Measurements from ENCODE around the gene EIF3A. TPM values are rescaled to one million over a fixed set of nuclear protein-coding genes. Genes with fewer than 3 reads are reported as not detected.

Gene EIF3A
- total RNA-seq, 6 donors from 2014 or later: 90.2 to 138 (median 107) TPM

DNA sequence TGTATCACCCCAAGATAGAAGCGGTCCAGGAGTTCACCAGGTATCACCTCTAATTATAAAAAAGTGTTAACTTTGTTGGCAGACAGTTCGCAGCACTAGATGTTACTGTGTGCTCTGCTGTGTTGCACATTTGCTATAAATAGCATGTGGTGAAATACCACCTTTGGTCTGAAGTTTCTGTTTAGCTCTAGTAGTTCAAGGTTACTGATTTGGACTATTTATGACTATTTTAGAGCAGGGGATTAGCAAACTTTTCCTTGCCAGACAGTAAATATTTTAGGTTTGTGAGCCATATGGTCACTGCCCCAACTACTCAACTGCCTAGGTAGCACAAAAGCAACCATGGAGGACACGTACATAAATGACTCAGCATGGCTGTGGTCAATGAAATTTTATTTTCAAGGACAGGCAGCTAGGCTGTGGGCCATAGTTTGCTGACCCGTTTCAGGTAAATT is 39.8 kb upstream of the EIF3A start:
- no peak for ATAC-seq (ENCODE audit: low FRiP score in 2 of 2)

DNA sequence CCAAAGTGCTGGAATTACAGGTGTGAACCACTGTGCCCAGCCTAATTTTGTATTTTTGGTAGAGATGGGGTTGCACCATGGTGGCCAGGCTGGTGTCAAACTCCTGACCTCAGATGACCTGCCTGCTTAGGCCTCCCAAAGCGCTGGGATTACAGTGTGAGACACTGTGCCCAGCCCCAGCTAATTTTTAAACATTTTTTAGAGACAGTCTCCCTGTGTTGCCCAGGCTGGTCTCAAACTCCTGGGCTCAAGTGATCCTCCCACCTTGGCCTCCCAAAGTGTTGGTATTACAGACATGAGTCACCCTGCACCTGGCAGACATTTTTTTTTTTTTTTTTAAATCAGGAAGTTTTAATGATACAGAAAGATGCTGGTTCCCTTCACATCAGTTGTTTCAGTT is 38.8 kb upstream of the EIF3A start:
- H3K4me3 ChIP-seq: no peak overlapping the region
- ATAC-seq (ENCODE audit: low FRiP score in 2 of 2): no peak
- no peaks in the 10 kb centered on the region for H3K9me3 ChIP-seq
- TF ChIP-seq POLR2A (IDR thresholded peaks at IDR 0.05): no peak
- no peak for TF ChIP-seq EP300 (IDR thresholded peaks at IDR 0.05)
- no peak for TF ChIP-seq CTCF (IDR thresholded peaks at IDR 0.05)
- TF ChIP-seq POLR2AphosphoS5 (IDR thresholded peaks at IDR 0.05): no peak
- H3K36me3 ChIP-seq: peaks cover 21 to 86% (median 44%) of the 10 kb centered on the region in 4 donors
- WGBS, 2 donors: 100% methylated on average over 1 of the region's 1 CpG
- no peaks in the 10 kb centered on the region for H3K27me3 ChIP-seq
- H3K4me1 ChIP-seq: no peaks in the 10 kb centered on the region
- no peak overlapping the region for H3K27ac ChIP-seq
- no peak for DNase-seq

More for the DNA sequence above, 39.8 kb upstream of the EIF3A start:
- H3K27ac ChIP-seq: no peak overlapping the region
- H3K27me3 ChIP-seq: no peaks in the 10 kb centered on the region
- 69 to 83% methylated on average over 4 of the region's 4 CpGs for WGBS, 2 donors
- H3K4me3 ChIP-seq: no peak overlapping the region
- DNase-seq: no peak
- H3K9me3 ChIP-seq: no peaks in the 10 kb centered on the region
- TF ChIP-seq CTCF (IDR thresholded peaks at IDR 0.05): no peak
- no peak for TF ChIP-seq POLR2A (IDR thresholded peaks at IDR 0.05)
- TF ChIP-seq EP300 (IDR thresholded peaks at IDR 0.05): no peak
- TF ChIP-seq POLR2AphosphoS5 (IDR thresholded peaks at IDR 0.05): no peak
- H3K36me3 ChIP-seq: peaks cover 24 to 90% (median 44%) of the 10 kb centered on the region in 4 donors
- H3K4me1 ChIP-seq: no peaks in the 10 kb centered on the region

DNA sequence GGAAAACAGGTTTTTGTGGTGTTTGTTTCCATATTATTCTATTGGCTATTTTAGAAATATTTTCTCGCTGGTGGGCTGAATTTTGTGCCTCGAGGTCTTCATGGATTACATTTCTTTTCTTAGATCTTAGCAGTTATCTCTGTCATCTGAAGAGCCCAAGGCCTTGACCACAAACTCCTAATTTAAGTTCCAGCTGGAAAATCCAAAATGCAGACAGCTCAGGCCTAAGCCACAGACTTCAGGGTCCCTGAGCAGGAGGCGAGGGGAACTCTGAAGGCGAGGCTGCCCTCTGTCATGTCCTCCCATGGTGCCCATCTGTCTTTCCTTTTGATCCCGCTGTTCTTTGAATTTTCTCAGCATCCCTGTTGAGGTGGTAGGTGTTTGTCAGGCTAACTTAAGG is 37.6 kb upstream of the EIF3A start:
- 93 to 97% methylated on average over 5 of the region's 5 CpGs for WGBS, 2 donors
- H3K36me3 ChIP-seq: peaks cover 21 to 86% (median 40%) of the 10 kb centered on the region in 4 donors
- H3K27me3 ChIP-seq: no peaks in the 10 kb centered on the region
- no peak for ATAC-seq (ENCODE audit: low FRiP score in 2 of 2)
- no peaks in the 10 kb centered on the region for H3K4me1 ChIP-seq
- no peak overlapping the region for H3K27ac ChIP-seq
- DNase-seq: no peak
- H3K4me3 ChIP-seq: no peak overlapping the region
- H3K9me3 ChIP-seq: no peaks in the 10 kb centered on the region
- TF ChIP-seq EP300 (IDR thresholded peaks at IDR 0.05): no peak
- TF ChIP-seq POLR2A (IDR thresholded peaks at IDR 0.05): no peak
- no peak for TF ChIP-seq CTCF (IDR thresholded peaks at IDR 0.05)
- TF ChIP-seq POLR2AphosphoS5 (IDR thresholded peaks at IDR 0.05): no peak

- no peaks in the 10 kb centered on the region for H3K9me3 ChIP-seq
- no peak overlapping the region for H3K4me3 ChIP-seq
- no peaks in the 10 kb centered on the region for H3K27me3 ChIP-seq
- H3K27ac ChIP-seq: no peak overlapping the region
- no peak for TF ChIP-seq POLR2A (IDR thresholded peaks at IDR 0.05)
- TF ChIP-seq EP300 (IDR thresholded peaks at IDR 0.05): no peak
- TF ChIP-seq CTCF (IDR thresholded peaks at IDR 0.05): no peak
- ATAC-seq (ENCODE audit: low FRiP score in 2 of 2): no peak
- WGBS, 2 donors: 94 to 99% methylated on average over 6 of the region's 6 CpGs
- no peaks in the 10 kb centered on the region for H3K4me1 ChIP-seq
- DNase-seq: no peak
- peaks cover 17 to 86% (median 34%) of the 10 kb centered on the region in 4 donors for H3K36me3 ChIP-seq
These were observed 35.8 kb upstream of the EIF3A start for GRCh38 chr10:119116326-119116951.

DNA sequence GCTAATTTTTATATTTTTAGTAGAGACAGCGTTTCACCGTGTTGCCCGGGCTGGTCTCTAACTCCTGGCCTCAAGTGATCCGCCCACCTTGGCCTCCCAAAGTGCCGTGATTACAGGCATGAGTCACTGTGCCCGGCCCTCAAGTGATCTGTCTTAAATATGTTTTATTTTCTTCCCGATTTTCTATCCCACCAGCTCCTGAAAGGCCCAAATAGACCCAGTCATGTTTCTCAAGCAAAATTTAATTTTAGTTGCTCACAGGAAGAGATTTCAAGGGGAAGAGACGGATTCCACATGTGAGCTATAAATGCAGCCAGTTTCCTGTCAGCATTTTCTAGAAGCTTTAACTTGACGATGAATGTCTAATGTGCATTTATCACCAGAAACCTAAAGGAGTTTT is 35.3 kb upstream of the EIF3A start:
- Histone ChIP-seq H3K4me3 (no peak overlapping the region), H3K4me1 (no peaks in the 10 kb centered on the region), H3K36me3 (peaks cover 17 to 87% (median 34%) of the 10 kb centered on the region in 4 donors), H3K9me3 (no peaks in the 10 kb centered on the region), H3K27me3 (no peaks in the 10 kb centered on the region), H3K27ac (no peak overlapping the region)
- ATAC-seq (ENCODE audit: low FRiP score in 2 of 2): no peak
- no peak for TF ChIP-seq POLR2A (IDR thresholded peaks at IDR 0.05)
- TF ChIP-seq EP300 (IDR thresholded peaks at IDR 0.05): no peak
- TF ChIP-seq POLR2AphosphoS5 (IDR thresholded peaks at IDR 0.05): no peak
- 83 to 93% methylated on average over 9 of the region's 9 CpGs for WGBS, 2 donors
- no peak for DNase-seq

Measured in upper lobe of left lung (tissue), 6 donors.